K562 (cell line): ENCODE results near the gene TINAG. TPM values are rescaled to one million over a fixed set of nuclear protein-coding genes. Genes with fewer than 3 reads are reported as not detected.

Experiments used
- ATAC-seq: fragments of 200-7000 bp; cut with Tn5 transposase; 3 replicates; pipeline ENCODE4 v1.9.1; 2020; ENCODE audit warnings: moderate library complexity
- BruUV-seq: library from RNA; stranded (reverse); fragments of 400-500 nt; replicated peaks from 2 replicates; lab custom pipeline; 2021; lab: Mats Ljungman, UMichigan
- CTCF ChIA-PET: fragments of 300-600 bp; formaldehyde crosslinking; extraction: SDS; loops from one replicate; lab custom pipeline; 2021; ENCODE audit warnings: low intra/inter-chr PET ratio; lab: Yijun Ruan, JAX
- POLR2A ChIA-PET: fragments of 300-600, 350-650 bp; sonication (Branson Sonifier 250); formaldehyde crosslinking; extraction: SDS; loops from one replicate; lab custom pipeline; 2021; ENCODE audit warnings: antibody characterized with exemption, inconsistent platforms; lab: Yijun Ruan, JAX
- DNase-seq, 4 experiments: peaks; one replicate each; pipeline versions ENCODE4 v3.0.0 to v3.0.0-alpha.2; 2011 to 2018; ENCODE audit warnings: low spot score in 3 of 4, mixed read lengths in 3 of 4; ENCODE audit errors: extremely low read depth in 1 of 4
- FAIRE-seq: peaks from 2 replicates; lab custom pipeline; 2011; peaks lifted over from hg19 to GRCh38; lab: Jason Lieb, UNC
- H2AFZ ChIP-seq: 2 replicates; pipeline ENCODE4 v1.6.0; 2011; ENCODE audit warnings: low read depth, low read length, control low read depth, inconsistent platforms
- H3K27ac ChIP-seq: fragments of 200-600 bp; 3 replicates; pipeline ENCODE4 v1.8.0; 2011; ENCODE audit warnings: low read depth, mild to moderate bottlenecking, control low read depth, inconsistent platforms, low read length, moderate library complexity, mixed read lengths; ENCODE audit errors: extremely low read depth
- H3K27me3 ChIP-seq, 2 experiments: fragments of 300-600 bp in 1 of 2; 2 replicates in 1 of 2; 3 replicates in 1 of 2; pipeline versions ENCODE4 v1.6.0 to v1.8.0; 2011; ENCODE audit warnings: inconsistent platforms in 2 of 2, low read length in 2 of 2, mild to moderate bottlenecking in 1 of 2, mixed read lengths in 1 of 2, moderate library complexity in 1 of 2; ENCODE audit not compliant: control insufficient read depth in 2 of 2, insufficient read depth in 2 of 2
- H3K36me3 ChIP-seq: fragments of 300-600 bp; 3 replicates; pipeline ENCODE4 v1.8.0; 2011; ENCODE audit warnings: mild to moderate bottlenecking, low read length, inconsistent platforms; ENCODE audit not compliant: control insufficient read depth, insufficient read depth
- H3K4me1 ChIP-seq, 2 experiments: fragments of 200-600 bp in 1 of 2; replicated peaks in 1 of 2; 2 replicates in 1 of 2; 3 replicates in 1 of 2; pipeline versions ENCODE4 v1.5.1 to v1.8.0; 2011; ENCODE audit warnings: inconsistent platforms in 2 of 2, low read length in 2 of 2, mild to moderate bottlenecking in 1 of 2, mixed read lengths in 1 of 2, moderate library complexity in 1 of 2; ENCODE audit not compliant: control insufficient read depth in 2 of 2, insufficient read depth in 2 of 2
- H3K4me2 ChIP-seq: 2 replicates; pipeline ENCODE4 v1.6.1; 2011; ENCODE audit warnings: low read length, control low read depth, inconsistent platforms, mixed read lengths; ENCODE audit not compliant: insufficient read depth
- H3K4me3 ChIP-seq: fragments of 200-600 bp; sonication (generic), shearing (Covaris generic); 2 replicates; pipeline ENCODE4 v1.5.1; 2016; ENCODE audit warnings: control low read depth, inconsistent platforms
- H3K79me2 ChIP-seq: fragments of 200-600 bp; 3 replicates; pipeline ENCODE4 v1.8.0; 2011; ENCODE audit warnings: low read length, inconsistent platforms; ENCODE audit not compliant: control insufficient read depth, insufficient read depth
- H3K9ac ChIP-seq, 2 experiments: 2 replicates each; pipeline versions ENCODE4 v1.6.0 to v1.6.1; 2011; ENCODE audit warnings: low read depth in 2 of 2, low read length in 2 of 2, control low read depth in 1 of 2, inconsistent platforms in 1 of 2, mild to moderate bottlenecking in 1 of 2, mixed read lengths in 1 of 2; ENCODE audit not compliant: insufficient read depth in 1 of 2
- H3K9me1 ChIP-seq: one replicate; pipeline ENCODE4 v1.6.0; 2011; ENCODE audit warnings: inconsistent platforms, mild to moderate bottlenecking, low read length, moderate library complexity; ENCODE audit not compliant: control insufficient read depth, insufficient read depth
- H3K9me3 ChIP-seq: replicated peaks from 2 replicates; pipeline ENCODE4 v1.5.1; 2011; ENCODE audit warnings: low read depth, low read length, inconsistent platforms; ENCODE audit not compliant: control insufficient read depth, insufficient read depth
- H4K20me1 ChIP-seq: replicated peaks from 2 replicates; pipeline ENCODE4 v1.6.1; 2011; ENCODE audit warnings: low read length, inconsistent platforms, mixed read lengths; ENCODE audit not compliant: control insufficient read depth, insufficient read depth
- LEF1 ChIP-seq: fragments of 450-650 bp; IDR thresholded peaks from 2 replicates; pipeline ENCODE4 v1.6.1; 2016; ENCODE audit warnings: mild to moderate bottlenecking
- MTA1 ChIP-seq: fragments of 450-650 bp; IDR thresholded peaks from 2 replicates; pipeline ENCODE4 v1.6.1; 2017; ENCODE audit warnings: borderline replicate concordance
- PHF21A ChIP-seq: fragments of 450-650 bp; IDR thresholded peaks from 2 replicates; pipeline ENCODE4 v1.6.1; 2017; ENCODE audit warnings: low read depth, borderline replicate concordance
- ZBTB34 ChIP-seq: fragments of 250-450 bp; sonication (Bioruptor Pico); IDR thresholded peaks from 2 replicates; pipeline ENCODE4 v1.8.0; 2021; ENCODE audit warnings: mild to moderate bottlenecking, moderate library complexity
- ZNF280A ChIP-seq: fragments of 450-650 bp; IDR thresholded peaks from 2 replicates; pipeline ENCODE4 v1.6.1; 2018; ENCODE audit warnings: mild to moderate bottlenecking, low read depth; ENCODE audit not compliant: partially characterized antibody
- ZNF318 ChIP-seq, 2 experiments: fragments of 450-650 bp; IDR thresholded peaks; 2 replicates each; pipeline ENCODE4 v1.6.1; 2016; ENCODE audit warnings: mild to moderate bottlenecking in 2 of 2, borderline replicate concordance in 1 of 2, low read depth in 1 of 2, moderate library complexity in 1 of 2
- ZNF408 ChIP-seq: fragments of 250-450 bp; sonication (Bioruptor Pico); IDR thresholded peaks from 2 replicates; pipeline ENCODE4 v1.4.0; 2020; ENCODE audit warnings: low read depth, mild to moderate bottlenecking, moderate library complexity
- ZNF639 ChIP-seq, 2 experiments: fragments of 200-800 bp in 1 of 2; sonication (Bioruptor generic) in 1 of 2; sonication (generic) in 1 of 2; formaldehyde crosslinking in 1 of 2; IDR thresholded peaks in 1 of 2; conservative IDR thresholded peaks in 1 of 2; 2 replicates each; pipeline versions ENCODE4 v1.5.0 to v1.6.1; 2016 to 2020; ENCODE audit warnings: missing compliant biosample characterization in 1 of 2, missing genetic modification characterization in 1 of 2, missing genetic modification reagents in 1 of 2
- WGBS: fragments of 100-300 bp; shearing (Covaris generic); methylation state at CpG from one replicate; pipeline ENCODE4 v1.1.6; 2016; ENCODE audit warnings: low coverage, mixed read lengths; ENCODE audit not compliant: insufficient coverage; ENCODE audit errors: missing lambda C conversion rate; 5-methylcytosine and 5-hydroxymethylcytosine counted together
- in situ Hi-C: fragments of 300-500 bp; cut with MboI; formaldehyde crosslinking; loops from 4 replicates; pipeline ENCODE4 v1.15.0; 2018; ENCODE audit warnings: inconsistent platforms, mixed read lengths
- intact Hi-C: fragments of 100-400 bp; cut with micrococcal nuclease; formaldehyde crosslinking; loops from 2 replicates; pipeline ENCODE4 v1.14.2; 2022
- polyA plus RNA-seq, 8 experiments: library from polyadenylated mRNA; depleted of rRNA in 4 of 8; stranded (reverse) in 5 of 8; unstranded in 3 of 8; fragments of >200 nt; fragmentation: Nextera tagmentation in 2 of 8; fragmentation: Illumina TruSeq in 1 of 8; extraction: Ambion mirVana in 2 of 8; extraction: Trizol in 1 of 8; gene quantifications; 2 replicates each; pipeline versions ENCODE4 v1.2.1 to v1.2.3, GENCODE V29; 2011 to 2014; ENCODE audit warnings: inconsistent platforms in 1 of 8, missing spikeins in 1 of 8
- total RNA-seq, 7 experiments: library from RNA; depleted of rRNA in 6 of 7; stranded (reverse); fragments of >200 nt in 6 of 7; fragmentation: Illumina TruSeq in 2 of 7; extraction: Trizol in 2 of 7; gene quantifications; 2 replicates each; pipeline versions ENCODE4 v1.2.1 to v1.2.3, GENCODE V29; 2011 to 2021; ENCODE audit warnings: low replicate concordance in 1 of 7

The TINAG gene
- total and polyA plus RNA-seq, 9 of the 15 experiments (the other 6 are each of a cell fraction or from before 2014, with no cell fraction given) = not detected

- Histone ChIP-seq H3K9me3 (no peaks in the 10 kb centered on the region), H3K4me3 (no peak overlapping the region), H3K27ac (no peak overlapping the region), H3K36me3 (no peaks in the 10 kb centered on the region), H3K27me3 (no peaks in the 10 kb centered on the region), H2AFZ (no peak overlapping the region), H3K9me1 (no peaks in the 10 kb centered on the region), H3K4me1 (no peaks in the 10 kb centered on the region), H4K20me1 (no peaks in the 10 kb centered on the region), H3K9ac (no peak overlapping the region), H3K79me2 (no peaks in the 10 kb centered on the region), H3K4me2 (no peak overlapping the region)
- CTCF ChIA-PET = no interaction called here
- intact Hi-C loops (no loop called here), in situ Hi-C loops (no loop called here)
- WGBS = 1% methylated on average over 5 of the region's 5 CpGs
- ATAC-seq = no peak
- no peak for DNase-seq
- no TSS peak for BruUV-seq
- no peak for FAIRE-seq
- POLR2A ChIA-PET = no interaction called here
- TF ChIP-seq ZBTB34 (CRISPR knock-in tag) (no peak), ZNF408 (CRISPR knock-in tag) (no peak), MTA1 (no peak), LEF1 (no peak), ZNF318 (IDR thresholded peaks at IDR 0.05; ENCODE audit: borderline replicate concordance in 1 of 2, low read depth in 1 of 2) (no peak), ZNF280A (no peak), ZNF639 (CRISPR knock-in tag; conservative IDR thresholded peaks at IDR 0.05 in 1 of 2, IDR thresholded peaks at IDR 0.05 in 1 of 2) (no peak), PHF21A (no peak)
Observed at GRCh38 chr6:54266400-54266923, 41.8 kb upstream of the TINAG start.
